IMR-90 (cell line): ENCODE results near the gene PLXDC2. TPM values are rescaled to one million over a fixed set of nuclear protein-coding genes. Genes with fewer than 3 reads are reported as not detected.

Experiments used
- ATAC-seq: fragments of 200-7000 bp; cut with Tn5 transposase; 2 replicates; pipeline ENCODE4 v1.9.1; 2020; ENCODE audit warnings: low read depth, mild to moderate bottlenecking, moderate library complexity
- BruUV-seq: library from RNA; stranded (reverse); fragments of 400-500 nt; replicated peaks from 2 replicates; lab custom pipeline; 2021; lab: Mats Ljungman, UMichigan
- CTCF ChIA-PET: fragments of 300-600 bp; formaldehyde crosslinking; extraction: SDS; loops from one replicate; lab custom pipeline; 2021; ENCODE audit warnings: antibody characterized with exemption; lab: Yijun Ruan, JAX
- POLR2A ChIA-PET: fragments of 300-600 bp; sonication (Branson Sonifier 250); formaldehyde crosslinking; loops from one replicate; lab custom pipeline; 2022; ENCODE audit warnings: antibody characterized with exemption; ENCODE audit not compliant: unreplicated experiment; lab: Charles Lee
- DNase-seq: peaks from one replicate; pipeline ENCODE4 v3.0.0; 2013
- H2AFZ ChIP-seq: replicated peaks from 2 replicates; pipeline ENCODE3; 2013; ENCODE audit warnings: low read length, mild to moderate bottlenecking; ENCODE audit not compliant: poor library complexity
- H2AK5ac ChIP-seq: 2 replicates; pipeline ENCODE4 v1.6.1; 2013; ENCODE audit warnings: low read depth, low read length, inconsistent platforms
- H2AK9ac ChIP-seq: replicated peaks from 2 replicates; pipeline ENCODE3; 2013; ENCODE audit warnings: mild to moderate bottlenecking, low read depth, low read length, moderate library complexity; ENCODE audit not compliant: poor library complexity
- H2BK120ac ChIP-seq: 2 replicates; pipeline ENCODE4 v1.6.1; 2013; ENCODE audit warnings: low read depth, low read length, inconsistent platforms
- H2BK15ac ChIP-seq: 3 replicates; pipeline ENCODE4 v1.6.1; 2013; ENCODE audit warnings: low read depth, low read length, inconsistent platforms
- H2BK20ac ChIP-seq: 2 replicates; pipeline ENCODE4 v1.6.1; 2013; ENCODE audit warnings: low read depth, mild to moderate bottlenecking, inconsistent platforms, low read length, moderate library complexity
- H2BK5ac ChIP-seq: 2 replicates; pipeline ENCODE4 v1.6.1; 2013; ENCODE audit warnings: mild to moderate bottlenecking, low read depth, low read length, inconsistent platforms; ENCODE audit not compliant: poor library complexity, severe bottlenecking
- H3K14ac ChIP-seq: replicated peaks from 2 replicates; pipeline ENCODE4 v1.6.1; 2013; ENCODE audit warnings: low read depth, low read length, inconsistent platforms
- H3K18ac ChIP-seq: 2 replicates; pipeline ENCODE4 v1.6.1; 2013; ENCODE audit warnings: low read depth, low read length, control low read depth
- H3K23ac ChIP-seq: 2 replicates; pipeline ENCODE4 v1.6.1; 2013; ENCODE audit warnings: low read depth, low read length, inconsistent platforms
- H3K27ac ChIP-seq: 2 replicates; pipeline ENCODE4 v1.5.1; 2013; ENCODE audit warnings: mild to moderate bottlenecking, control low read depth, low read length; ENCODE audit not compliant: insufficient read depth
- H3K27me3 ChIP-seq: 2 replicates; pipeline ENCODE4 v1.6.1; 2013; ENCODE audit warnings: low read length; ENCODE audit not compliant: control insufficient read depth, insufficient read depth
- H3K36me3 ChIP-seq: 2 replicates; pipeline ENCODE4 v1.6.1; 2013; ENCODE audit warnings: low read length, mixed read lengths; ENCODE audit not compliant: control insufficient read depth, insufficient read depth
- H3K4ac ChIP-seq: 2 replicates; pipeline ENCODE4 v1.6.1; 2013; ENCODE audit warnings: low read depth, low read length, inconsistent platforms
- H3K4me1 ChIP-seq: 2 replicates; pipeline ENCODE4 v1.6.1; 2013; ENCODE audit warnings: low read length, mixed read lengths; ENCODE audit not compliant: control insufficient read depth, insufficient read depth
- H3K4me2 ChIP-seq: 2 replicates; pipeline ENCODE4 v1.6.1; 2013; ENCODE audit warnings: low read depth, mild to moderate bottlenecking, control low read depth, low read length, moderate library complexity
- H3K4me3 ChIP-seq: 2 replicates; pipeline ENCODE4 v1.5.1; 2013; ENCODE audit warnings: low read depth, mild to moderate bottlenecking, control low read depth, low read length, moderate library complexity; ENCODE audit not compliant: insufficient read depth
- H3K56ac ChIP-seq: 2 replicates; pipeline ENCODE4 v1.6.1; 2013; ENCODE audit warnings: low read length, inconsistent platforms; ENCODE audit not compliant: insufficient read depth; ENCODE audit errors: extremely low read depth
- H3K79me1 ChIP-seq, 2 experiments: 2 replicates each; pipeline ENCODE4 v1.6.1; 2013; ENCODE audit warnings: low read length in 2 of 2, inconsistent platforms in 1 of 2, low read depth in 1 of 2
- H3K9ac ChIP-seq: 2 replicates; pipeline ENCODE4 v1.6.1; 2013; ENCODE audit warnings: low read depth, low read length, control low read depth
- H3K9me1 ChIP-seq: 2 replicates; pipeline ENCODE4 v1.6.1; 2013; ENCODE audit warnings: low read length, inconsistent platforms; ENCODE audit not compliant: insufficient read depth
- H3K9me3 ChIP-seq: 2 replicates; pipeline ENCODE4 v1.6.1; 2013; ENCODE audit warnings: low read length; ENCODE audit not compliant: control insufficient read depth, insufficient read depth
- H4K20me1 ChIP-seq: 2 replicates; pipeline ENCODE4 v1.6.1; 2013; ENCODE audit warnings: low read length, inconsistent platforms; ENCODE audit not compliant: insufficient read depth
- H4K5ac ChIP-seq: 2 replicates; pipeline ENCODE4 v1.6.1; 2013; ENCODE audit warnings: mild to moderate bottlenecking, low read depth, low read length, control low read depth
- H4K8ac ChIP-seq, 2 experiments: 2 replicates each; pipeline ENCODE4 v1.6.1; 2013; ENCODE audit warnings: low read depth in 2 of 2, low read length in 2 of 2, control low read depth in 1 of 2, inconsistent platforms in 1 of 2
- H4K91ac ChIP-seq: 2 replicates; pipeline ENCODE4 v1.6.1; 2013; ENCODE audit warnings: low read depth, low read length, inconsistent platforms; ENCODE audit not compliant: insufficient read depth
- ELK1 ChIP-seq: fragments of 150-350 bp; IDR thresholded peaks from 2 replicates; pipeline ENCODE4 v1.6.1; 2016; ENCODE audit warnings: low read depth, mild to moderate bottlenecking, low read length, moderate library complexity, borderline replicate concordance
- MAZ ChIP-seq: IDR thresholded peaks from 2 replicates; pipeline ENCODE4 v1.6.1; 2012; ENCODE audit warnings: low read depth, mild to moderate bottlenecking, low read length, improper control_type of control experiment, moderate library complexity, borderline replicate concordance
- NFE2L2 ChIP-seq: fragments of 150-350 bp; IDR thresholded peaks from 2 replicates; pipeline ENCODE4 v1.6.1; 2016; ENCODE audit warnings: low read depth, mild to moderate bottlenecking, low read length
- RAD21 ChIP-seq: IDR thresholded peaks from 2 replicates; pipeline ENCODE4 v1.6.1; 2012; ENCODE audit warnings: low read length, improper control_type of control experiment
- RCOR1 ChIP-seq: IDR thresholded peaks from 2 replicates; pipeline ENCODE4 v1.6.1; 2012; ENCODE audit warnings: mild to moderate bottlenecking, low read length, improper control_type of control experiment; ENCODE audit not compliant: insufficient replicate concordance
- SMC3 ChIP-seq: fragments of 150-350 bp; IDR thresholded peaks from 2 replicates; pipeline ENCODE4 v1.6.1; 2016; ENCODE audit warnings: low read depth, mild to moderate bottlenecking, antibody characterized with exemption, low read length, moderate library complexity
- whole genome bisulfite sequencing, 2 experiments: methylation state at CpG; one replicate each; pipeline versions ENCODE4 v1.1.5 to v1.1.7; 2013; ENCODE audit warnings: missing lambda C conversion rate in 2 of 2; ENCODE audit not compliant: insufficient read length in 1 of 2; ENCODE audit errors: extremely low coverage in 2 of 2; 5-methylcytosine and 5-hydroxymethylcytosine counted together
- dilution Hi-C: fragments of 300-500 bp; cut with HindIII; formaldehyde crosslinking; loops from one replicate; pipeline ENCODE4 v1.14.3; 2018; ENCODE audit warnings: low sequenced_read_pairs; ENCODE audit not compliant: unreplicated experiment
- in situ Hi-C: fragments of 300-500 bp; cut with MboI; formaldehyde crosslinking; loops from 3 replicates; pipeline ENCODE4 v1.14.3; 2019; ENCODE audit warnings: low sequenced_read_pairs, inconsistent platforms, mixed read lengths
- intact Hi-C: fragments of 100-400 bp; cut with micrococcal nuclease; formaldehyde crosslinking; loops from 2 replicates; pipeline ENCODE4 v1.10.0; 2022
- polyA plus RNA-seq, 3 experiments: library from polyadenylated mRNA; depleted of rRNA; stranded (reverse); fragments of >200 nt; gene quantifications; 2 replicates each; pipeline ENCODE4 v1.2.3, GENCODE V29; 2012; ENCODE audit warnings: low replicate concordance in 1 of 3
- total RNA-seq: library from RNA; depleted of rRNA; stranded (reverse); fragments of >200 nt; gene quantifications from 2 replicates; pipeline ENCODE4 v1.2.3, GENCODE V29; 2012

Gene PLXDC2
- total and polyA plus RNA-seq, 2 of the 4 experiments (the other 2 are of a cell fraction) = 3.2 to 6.1 TPM

DNA sequence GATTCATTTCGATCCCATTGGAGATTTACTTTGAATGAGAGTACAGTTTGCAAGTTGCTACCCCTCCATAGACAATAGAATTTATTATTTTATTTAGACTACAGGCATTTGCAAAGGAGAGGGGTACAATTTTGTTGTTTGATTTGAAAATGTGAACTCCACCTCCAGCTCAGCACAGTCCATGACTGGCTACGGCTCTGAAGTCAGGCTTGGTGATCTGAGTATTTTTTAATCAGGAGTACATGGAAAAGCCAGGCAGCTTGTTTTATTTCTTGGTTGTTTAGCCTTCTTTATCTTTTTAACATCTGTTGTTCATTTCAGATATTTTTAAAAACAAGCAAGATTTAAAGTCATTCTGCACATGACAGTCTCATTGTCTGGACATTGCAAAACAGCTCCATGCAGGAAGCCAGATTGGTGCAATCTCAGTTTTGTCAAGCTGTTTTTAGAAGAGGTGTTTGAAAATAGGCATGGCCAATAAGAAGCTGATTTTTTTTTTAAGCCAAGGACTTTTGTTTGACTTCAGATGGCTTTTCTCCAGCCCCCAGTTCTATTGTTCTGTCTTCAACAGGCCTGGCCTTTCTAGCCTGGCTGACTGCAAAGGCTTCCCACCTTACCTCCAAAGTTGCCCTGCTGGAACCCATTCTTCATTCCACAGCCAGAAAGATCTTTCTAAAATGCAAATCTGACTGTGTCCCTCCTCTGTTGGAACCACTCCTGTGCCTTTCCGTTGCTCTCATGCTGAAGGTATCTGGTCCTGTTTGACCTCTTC, 12.2 kb downstream of the PLXDC2 start:
- CTCF ChIA-PET = interaction anchor here (0.6 to 1.1 kb wide), 3 partner anchors 9 to 41 kb away, joined by 3 to 5 read pairs (median 5); no protein-coding TSS in a partner anchor
- POLR2A ChIA-PET = no interaction called here
- no peak overlapping the region for H3K27ac ChIP-seq

More for the DNA sequence above, 12.2 kb downstream of the PLXDC2 start:
- Histone ChIP-seq H3K4me3 (no peak overlapping the region), H3K9me3 (no peaks in the 10 kb centered on the region), H3K14ac (no peak overlapping the region), H3K79me1 (no peaks in the 10 kb centered on the region), H3K27me3 (no peaks in the 10 kb centered on the region), H3K4ac (no peak overlapping the region), H2BK5ac (no peak overlapping the region), H2BK20ac (no peak overlapping the region), H2AK5ac (no peak overlapping the region), H3K18ac (no peak overlapping the region), H3K9me1 (no peaks in the 10 kb centered on the region), H3K56ac (no peak overlapping the region), H2AK9ac (no peak overlapping the region), H2BK120ac (no peak overlapping the region), H3K4me2 (no peak overlapping the region), H3K4me1 (peaks cover 2% of the 10 kb centered on the region; the same call in 1 of the 2 replicates), H3K9ac (no peak overlapping the region), H3K23ac (no peak overlapping the region), H4K8ac (no peak overlapping the region), H4K91ac (no peak overlapping the region), H2BK15ac (no peak overlapping the region), H3K36me3 (no peaks in the 10 kb centered on the region), H2AFZ (no peak overlapping the region), H4K20me1 (no peaks in the 10 kb centered on the region), H4K5ac (no peak overlapping the region)
- dilution Hi-C loops = no loop called here
- no TSS peak for BruUV-seq
- no peak for TF ChIP-seq RAD21
- TF ChIP-seq NFE2L2 = no peak
- TF ChIP-seq SMC3 = no peak
- no peak for TF ChIP-seq RCOR1
- TF ChIP-seq MAZ = no peak
- no peak for TF ChIP-seq ELK1
- WGBS, 2 experiments = 57% methylated on average over 1 of the region's 3 CpGs; no CpG with 5 or more reads in 1 of the 2 experiments
- no peak for ATAC-seq
- intact Hi-C loops = no loop called here
- in situ Hi-C loops = no loop called here
- DNase-seq = no peak
